NCI-H2227 (cell line): Measurements from ENCODE around the gene CRYBA1.
"Not testable (repeated sequence)": the region's sequence is repeated elsewhere in the genome, so short reads cannot be mapped to it uniquely, and the experiment has no call there.

Experiments
- DNase-seq: peaks from one replicate; lab custom pipeline; 2025; ENCODE audit not compliant: unreplicated experiment; lab: John Stamatoyannopoulos, UW

The CRYBA1 gene, protein sequence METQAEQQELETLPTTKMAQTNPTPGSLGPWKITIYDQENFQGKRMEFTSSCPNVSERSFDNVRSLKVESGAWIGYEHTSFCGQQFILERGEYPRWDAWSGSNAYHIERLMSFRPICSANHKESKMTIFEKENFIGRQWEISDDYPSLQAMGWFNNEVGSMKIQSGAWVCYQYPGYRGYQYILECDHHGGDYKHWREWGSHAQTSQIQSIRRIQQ

DNA sequence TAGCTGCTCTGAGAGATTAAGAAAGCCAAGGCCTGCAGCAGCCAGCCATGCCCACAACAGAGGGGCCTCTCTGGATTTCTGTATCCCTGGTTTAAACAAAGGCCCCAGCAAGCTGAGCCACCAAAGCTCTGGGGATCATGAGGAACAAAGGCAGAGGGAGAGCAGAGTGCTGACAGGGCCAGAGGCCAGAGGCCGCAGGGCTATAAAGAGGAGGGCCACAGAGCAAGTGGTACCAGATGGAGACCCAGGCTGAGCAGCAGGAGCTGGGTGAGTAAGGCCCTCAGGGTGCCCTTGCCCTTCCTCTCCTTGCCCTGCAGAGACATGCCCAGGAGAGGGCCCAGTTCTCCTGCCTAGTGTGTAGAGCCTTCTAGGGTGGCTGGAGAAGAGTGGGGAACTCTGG is at the start of gene CRYBA1:
TSS of gene CRYBA1 (plus strand) at position 232 of the 400 bp plus-strand sequence. CDS start at position 237, 5 bp downstream.
- no peak for DNase-seq

DNA sequence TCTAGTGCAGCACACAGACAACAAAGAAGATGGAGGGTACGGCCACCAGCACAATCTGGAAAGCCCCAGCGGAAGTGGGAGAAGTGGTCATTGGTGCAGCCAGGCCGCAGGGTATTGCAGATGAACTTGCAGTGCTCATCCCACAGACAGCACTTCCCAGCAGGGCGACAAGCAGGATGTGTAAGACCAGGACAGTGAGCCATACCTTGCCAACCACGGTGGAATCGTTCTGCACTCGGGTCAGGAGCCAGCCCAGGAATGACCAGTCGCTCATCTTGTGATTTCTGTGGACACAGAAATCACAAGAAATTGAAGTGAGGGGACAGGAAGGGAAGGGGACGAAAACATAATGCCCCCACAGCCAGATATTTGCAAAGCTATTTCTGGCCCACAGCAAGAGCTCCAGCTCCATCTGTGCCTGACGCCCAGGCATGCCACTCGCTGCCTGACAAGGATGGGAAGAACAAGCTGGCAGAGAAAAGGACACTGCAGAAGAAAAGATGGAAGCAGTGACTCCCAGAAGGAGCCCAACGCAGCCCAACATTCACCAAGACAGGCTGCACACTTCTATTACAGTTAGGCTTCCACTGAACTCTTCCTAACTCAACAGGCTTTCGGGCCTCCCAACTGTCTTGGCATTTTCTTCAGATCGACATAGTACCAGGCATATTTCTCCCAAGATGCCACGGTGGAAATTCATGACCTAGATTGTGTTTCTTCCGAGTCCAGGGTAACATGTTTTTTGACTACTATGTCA is 49.0 kb upstream of the CRYBA1 start:
- DNase-seq: no peak

DNA sequence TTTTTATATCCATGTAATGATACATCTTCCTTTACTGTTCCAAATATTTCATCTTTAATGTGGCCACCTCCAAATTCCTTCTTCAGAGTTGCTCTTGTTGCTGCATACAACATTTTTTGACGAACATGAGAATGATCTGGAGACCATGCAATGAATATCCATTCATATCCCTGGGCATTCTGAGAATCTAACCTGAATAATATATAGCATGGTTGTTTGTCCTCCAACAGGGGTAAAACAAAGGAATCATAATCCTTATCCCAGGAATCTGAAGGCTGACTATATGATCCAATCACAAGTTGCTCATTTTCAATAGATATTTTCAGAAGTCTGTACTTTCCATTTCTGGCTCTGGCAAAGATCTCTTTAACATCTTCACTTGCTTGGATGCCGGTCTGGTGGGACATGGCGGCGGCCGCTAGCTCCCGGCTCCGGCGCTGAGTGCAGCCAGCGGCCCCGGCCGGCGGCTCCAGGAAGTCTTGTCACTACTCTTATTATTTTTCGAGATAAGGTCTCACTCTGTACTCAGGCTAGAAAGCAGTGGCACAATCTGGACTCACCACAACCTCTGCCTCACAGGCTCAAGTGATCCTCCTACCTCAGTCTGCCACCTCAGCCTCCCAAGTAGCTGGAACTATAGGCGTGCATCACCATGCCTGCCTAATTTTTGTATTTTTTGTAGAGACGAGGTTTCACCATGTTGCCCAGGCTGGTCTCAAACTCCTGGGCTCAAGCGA is 42.4 kb upstream of the CRYBA1 start:
- peak; percentile 15 for DNase-seq

DNA sequence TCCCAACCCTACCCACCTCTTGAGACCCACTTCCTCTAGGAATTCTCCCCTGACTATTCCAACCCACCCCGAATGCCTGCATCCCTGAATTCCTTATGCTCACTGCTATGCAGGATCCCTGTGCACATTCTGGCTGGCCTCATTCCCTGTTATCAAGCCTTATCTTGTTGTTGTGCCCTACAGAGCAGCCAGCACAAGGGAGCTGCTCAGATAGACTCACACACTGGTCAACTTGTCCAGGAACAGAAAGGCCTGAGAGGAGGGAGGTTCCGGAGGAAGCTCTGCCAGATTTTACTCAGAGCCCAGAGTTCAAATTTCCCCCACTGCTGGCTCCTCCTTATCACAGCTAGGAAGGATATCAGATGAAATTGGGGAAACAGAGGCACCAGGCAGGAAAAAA is 41.6 kb upstream of the CRYBA1 start:
- DNase-seq: no peak

DNA sequence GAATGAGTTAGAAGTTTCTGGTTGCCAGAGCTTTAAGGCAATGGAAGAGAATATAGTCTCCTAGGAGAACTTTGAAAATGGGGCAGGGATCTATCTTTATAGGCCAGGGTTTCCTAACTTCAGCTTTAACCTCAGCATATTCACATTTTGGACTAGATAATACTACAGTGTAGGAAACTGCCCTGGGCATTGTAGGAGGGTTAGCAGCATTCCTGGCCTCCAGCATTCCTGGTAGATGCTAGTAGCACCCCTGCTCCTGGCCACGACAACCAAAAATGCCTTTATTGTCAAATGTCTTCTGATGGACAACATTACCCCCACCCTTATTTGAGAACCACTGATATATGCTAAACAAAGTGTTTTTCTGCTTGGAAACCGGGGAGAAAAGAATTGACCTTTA is 38.7 kb upstream of the CRYBA1 start:
- DNase-seq: no peak

DNA sequence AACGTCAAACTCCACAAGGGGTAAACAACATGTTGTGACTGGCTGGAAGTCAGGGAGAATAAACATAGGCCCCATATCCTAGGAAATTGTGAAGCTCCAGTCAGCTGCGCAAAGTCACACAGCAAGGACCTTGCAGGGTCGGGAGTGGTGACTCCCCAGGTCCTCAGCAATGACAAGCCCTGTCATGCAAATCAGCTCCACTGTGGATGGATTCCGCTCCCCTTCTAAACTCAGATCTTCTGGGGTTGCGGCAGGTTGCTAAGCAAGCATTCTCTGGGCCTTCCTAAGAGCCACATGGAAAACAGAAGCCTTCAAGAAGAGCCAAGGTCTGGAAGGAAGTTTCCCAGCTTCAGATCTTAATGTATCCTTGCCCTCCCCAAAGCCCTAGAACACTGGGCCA is 37.6 kb upstream of the CRYBA1 start:
- DNase-seq: no peak

DNA sequence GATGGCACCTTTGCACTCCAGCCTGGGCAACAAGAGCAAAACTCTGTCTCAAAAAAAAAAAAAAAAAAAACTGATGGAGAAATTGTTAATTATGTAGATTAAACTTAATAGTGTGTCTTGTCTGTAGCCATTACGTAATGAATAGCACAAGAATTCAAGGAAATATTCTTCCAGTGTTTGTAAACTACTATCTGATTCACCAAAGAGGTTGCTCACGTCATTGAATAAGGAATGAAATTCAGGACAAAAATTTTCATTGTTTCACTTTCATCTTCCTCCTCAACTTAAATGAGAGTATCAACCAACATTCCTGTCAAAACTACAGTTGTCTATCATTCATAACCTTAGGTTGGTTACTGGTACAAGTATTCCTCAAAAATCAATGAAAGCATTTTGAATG is 35.8 kb upstream of the CRYBA1 start:
- no peak for DNase-seq

DNA sequence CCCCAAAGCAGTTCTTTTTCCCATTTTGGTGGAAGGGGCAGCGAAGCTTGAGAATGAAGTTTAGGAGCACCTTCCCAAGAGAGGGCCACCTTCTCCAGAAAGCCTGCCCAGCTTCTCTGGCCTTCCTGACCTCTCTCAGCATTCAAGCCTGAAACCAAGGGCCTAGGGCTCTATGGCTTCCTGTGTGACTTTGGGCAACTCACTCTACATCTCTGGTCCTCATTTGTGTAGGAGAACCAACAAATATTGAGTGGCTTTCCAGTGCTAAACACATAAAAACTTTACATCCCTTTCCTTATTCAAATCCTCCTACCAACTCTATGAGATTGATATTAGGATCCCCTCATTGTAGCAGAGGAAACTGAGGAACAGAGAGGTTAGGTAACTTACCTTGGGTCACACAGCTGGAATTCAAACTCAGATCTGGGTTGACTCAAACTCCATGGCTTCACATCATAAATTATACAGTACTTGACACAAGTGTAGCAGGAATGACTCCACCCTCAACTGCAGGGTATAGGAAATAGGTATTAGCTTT is 34.5 kb upstream of the CRYBA1 start:
- no peak for DNase-seq

DNA sequence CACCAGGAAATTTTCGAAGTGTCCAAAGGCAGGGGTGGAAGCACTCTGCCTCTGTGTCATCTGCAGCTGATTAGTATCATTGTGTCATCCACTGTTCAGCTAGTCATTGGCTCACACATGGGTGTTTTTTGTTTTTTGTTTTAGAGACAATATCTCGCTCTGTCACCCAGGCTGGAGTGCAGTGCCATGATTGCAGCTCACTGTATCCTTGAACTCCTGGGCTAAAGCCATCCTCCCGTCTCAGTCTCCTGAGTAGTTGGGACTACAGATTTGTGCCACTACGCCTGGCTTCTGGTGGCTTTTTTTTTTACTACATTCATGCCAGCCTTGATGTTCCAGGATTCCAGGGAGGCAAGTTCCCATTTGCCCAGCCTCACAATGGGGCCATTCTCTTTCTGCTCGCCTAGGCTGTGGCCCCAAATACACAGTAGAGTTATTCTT is 34.0 kb upstream of the CRYBA1 start:
- no peak for DNase-seq

DNA sequence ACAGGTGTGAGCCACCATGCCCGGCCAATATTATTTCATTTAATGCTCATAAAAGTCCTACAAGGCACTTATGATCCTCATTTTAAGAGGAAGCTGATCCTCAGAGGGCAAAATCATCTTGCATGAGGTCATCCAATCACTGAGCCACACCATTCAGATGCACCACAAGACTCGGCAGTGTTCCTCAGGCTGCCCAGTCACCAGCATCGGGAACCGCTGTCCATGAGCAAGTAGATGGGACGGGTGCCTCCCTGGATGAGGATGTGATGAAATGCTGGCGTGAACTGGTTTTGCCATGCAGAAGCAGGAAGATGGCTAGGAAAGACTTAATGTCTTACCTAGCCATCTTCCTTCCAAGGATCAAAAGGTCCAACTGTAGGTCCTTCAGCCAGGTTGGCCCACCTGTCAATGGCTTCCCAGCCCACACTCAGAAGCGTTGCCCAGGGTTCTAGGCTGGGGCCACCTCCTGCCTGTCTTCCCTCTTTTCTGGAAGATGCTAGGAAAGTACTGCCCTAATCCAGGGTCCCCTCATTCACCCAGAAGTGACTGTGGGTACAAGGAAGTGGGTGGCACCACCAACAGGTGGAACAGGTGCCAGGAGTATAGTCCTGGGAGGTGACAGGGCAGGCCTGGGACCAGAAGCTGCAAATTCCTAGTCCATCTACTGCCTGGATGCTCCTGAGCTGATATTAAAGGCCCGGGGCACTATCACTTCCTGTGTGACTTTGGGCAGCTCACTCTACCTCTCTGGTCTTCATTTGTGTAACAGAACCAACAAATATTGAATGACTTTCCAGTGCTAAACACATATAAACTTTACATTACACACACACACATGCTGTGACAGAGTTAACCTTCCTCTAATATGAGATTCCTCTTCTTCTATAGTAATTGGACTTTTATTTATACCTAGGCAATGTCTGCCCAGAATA is 32.2 kb upstream of the CRYBA1 start:
- DNase-seq: no peak

DNA sequence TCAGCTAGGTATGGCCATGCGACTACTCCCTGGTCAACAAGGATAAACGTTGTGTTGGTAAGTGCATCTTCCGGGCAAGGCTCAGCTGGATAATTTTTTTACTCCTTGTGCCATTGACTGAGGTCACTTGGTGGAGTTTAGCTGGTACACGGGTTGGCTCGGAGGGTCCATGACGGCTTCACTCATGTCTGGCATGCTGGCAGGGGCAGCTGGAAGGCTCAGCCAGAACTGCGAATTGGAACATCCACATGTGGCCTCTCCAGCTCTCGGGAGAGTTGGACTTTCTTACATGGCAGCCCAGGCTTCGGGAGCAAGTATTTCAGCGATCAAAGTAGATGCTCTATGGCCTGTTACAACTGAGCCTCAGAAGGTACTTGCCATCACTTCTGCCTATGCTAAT is 31.5 kb upstream of the CRYBA1 start:
- DNase-seq: no peak

DNA sequence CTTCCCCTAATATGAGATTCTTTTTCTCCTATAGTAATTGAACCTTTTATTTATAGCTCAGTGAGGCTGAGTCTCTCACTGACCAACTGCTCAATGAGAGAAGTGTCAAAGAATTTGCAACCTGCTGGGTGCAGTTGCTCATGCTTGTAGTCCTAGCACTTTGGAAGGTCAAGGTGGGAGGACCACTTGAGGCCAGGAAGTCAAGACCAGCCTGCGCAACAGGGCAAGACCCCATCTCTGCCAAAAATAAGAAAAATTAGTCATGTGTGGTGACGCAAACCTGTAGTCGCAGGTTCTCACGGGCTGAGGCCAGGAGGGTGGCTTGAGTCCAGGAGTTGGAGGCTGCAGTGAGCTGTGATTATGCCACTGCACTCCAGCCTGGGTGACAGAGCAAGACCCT is 30.9 kb upstream of the CRYBA1 start:
- DNase-seq: no peak

DNA sequence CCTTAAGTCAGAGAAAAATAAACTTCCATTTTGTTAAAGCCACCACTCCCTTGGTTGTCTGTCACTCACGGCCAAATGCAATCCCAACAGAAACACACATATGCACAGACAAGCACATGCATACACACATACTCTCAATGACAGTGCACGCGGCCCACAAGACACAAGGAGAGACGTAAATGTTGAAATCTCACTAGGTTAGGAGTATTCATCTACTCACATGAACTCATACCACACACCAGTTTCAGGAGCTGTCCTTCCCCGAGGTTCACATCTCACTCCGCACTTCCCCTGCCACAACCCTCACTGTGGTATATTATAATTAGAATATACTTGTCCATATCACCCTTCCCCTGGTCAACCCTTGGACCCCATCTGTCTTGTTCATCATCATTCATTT is 30.5 kb upstream of the CRYBA1 start:
- no peak for DNase-seq

DNA sequence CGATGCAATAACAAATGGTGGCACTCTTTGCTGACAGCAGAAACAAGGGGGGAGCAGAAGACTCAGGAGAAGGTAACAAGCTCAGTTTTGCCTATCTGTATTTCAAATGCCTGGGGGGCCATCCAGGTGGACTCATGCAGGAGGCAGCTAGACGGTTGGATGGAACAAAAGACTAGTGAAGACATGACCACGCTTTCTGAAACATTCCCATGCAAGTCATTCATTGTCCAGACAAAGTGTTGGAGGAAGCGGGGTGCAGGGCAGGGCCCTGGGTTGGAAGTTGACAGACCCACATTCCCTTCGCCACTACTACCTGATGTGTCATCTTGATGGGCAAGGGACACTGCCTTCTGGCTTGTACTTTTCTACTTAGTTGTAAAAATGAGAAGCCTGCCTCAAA is 29.8 kb upstream of the CRYBA1 start:
- DNase-seq: no peak

DNA sequence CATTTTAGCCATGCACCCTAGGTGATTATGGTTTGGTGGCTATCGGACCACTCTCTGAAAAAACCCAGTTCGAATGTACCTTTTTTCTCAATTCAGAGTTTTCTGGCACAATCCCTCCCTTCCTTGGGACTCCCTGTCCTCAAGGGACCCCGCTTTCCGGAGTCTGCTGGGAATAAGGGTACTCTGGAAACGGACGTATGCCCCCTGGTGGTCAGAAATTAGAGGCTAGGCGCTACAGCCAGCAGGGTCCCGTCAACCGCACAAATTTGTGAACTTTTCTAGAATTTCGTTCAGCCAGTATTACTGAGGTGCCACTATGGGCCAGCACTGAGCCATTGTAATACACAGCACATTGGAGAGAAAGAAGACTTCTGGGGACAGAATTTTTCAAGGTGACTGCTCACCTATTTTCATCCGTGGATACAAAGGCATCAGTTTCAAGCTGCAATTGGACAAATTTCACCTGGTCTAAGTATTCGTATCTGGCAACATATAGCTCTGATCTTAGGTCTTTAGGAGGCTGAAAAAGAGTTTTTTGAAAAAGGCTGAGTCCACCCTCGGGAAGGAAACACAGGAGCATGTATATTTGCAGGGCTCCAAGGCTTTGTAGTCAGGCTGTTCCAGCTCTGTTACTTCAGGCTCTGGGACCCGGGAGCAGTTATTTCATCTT is 27.1 kb upstream of the CRYBA1 start:
- peak; percentile 77 for DNase-seq

DNA sequence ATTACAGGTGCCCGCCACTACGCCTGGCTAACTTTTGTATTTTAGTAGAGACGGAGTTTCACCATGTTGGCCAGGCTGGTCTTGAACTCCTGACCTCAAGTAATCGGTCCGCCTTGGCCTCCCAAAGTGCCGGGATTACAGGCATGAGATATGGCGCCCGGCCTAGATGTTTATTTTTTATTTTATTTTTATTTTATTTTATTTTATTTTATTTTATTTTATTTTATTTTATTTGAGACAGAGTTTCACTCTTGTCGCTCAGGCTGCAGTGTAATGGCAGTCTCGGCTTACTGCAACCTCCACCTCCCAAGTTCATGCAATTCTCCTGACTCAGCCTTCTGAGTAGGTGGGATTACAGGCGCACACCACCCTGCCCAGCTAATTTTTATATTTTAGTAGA is 25.3 kb upstream of the CRYBA1 start:
- not testable (repeated sequence) for DNase-seq

DNA sequence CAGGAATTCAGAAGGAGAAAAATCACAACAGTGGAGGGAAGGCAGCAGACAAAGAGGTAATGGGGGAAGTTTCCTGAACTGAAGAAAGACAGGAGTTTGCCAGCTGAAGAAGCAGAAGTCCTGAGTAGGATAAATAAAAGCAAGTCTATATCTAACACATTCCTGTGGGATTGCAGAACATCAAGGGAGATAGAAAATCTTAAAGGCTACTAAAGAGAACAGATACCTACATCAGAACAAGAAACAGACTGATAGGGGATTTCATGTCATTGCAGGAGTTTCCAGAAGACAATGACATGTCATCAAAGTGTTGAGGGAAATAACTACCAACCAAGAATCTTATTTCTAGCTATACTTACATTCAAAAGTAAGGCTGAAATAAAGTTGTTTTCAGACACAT is 21.3 kb upstream of the CRYBA1 start:
- DNase-seq: no peak

DNA sequence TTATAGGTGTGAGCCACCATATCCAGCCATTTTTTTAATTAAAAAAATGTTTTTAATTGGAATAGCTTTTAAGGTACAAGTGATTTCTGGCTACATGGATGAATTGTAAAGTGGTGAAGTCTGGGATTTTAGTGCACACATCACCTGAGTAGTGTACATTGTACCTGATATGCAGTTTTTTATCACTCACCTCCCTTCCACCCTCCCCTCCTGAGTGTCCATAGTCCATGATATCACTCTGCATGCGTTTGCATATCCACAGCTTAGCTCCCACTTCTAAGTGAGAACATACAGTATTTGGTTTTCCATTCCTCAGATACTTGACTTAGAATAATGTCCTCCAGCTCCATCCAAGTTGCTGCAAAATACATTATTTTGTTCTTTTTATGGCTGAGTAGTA is 13.4 kb upstream of the CRYBA1 start:
- DNase-seq: no peak

DNA sequence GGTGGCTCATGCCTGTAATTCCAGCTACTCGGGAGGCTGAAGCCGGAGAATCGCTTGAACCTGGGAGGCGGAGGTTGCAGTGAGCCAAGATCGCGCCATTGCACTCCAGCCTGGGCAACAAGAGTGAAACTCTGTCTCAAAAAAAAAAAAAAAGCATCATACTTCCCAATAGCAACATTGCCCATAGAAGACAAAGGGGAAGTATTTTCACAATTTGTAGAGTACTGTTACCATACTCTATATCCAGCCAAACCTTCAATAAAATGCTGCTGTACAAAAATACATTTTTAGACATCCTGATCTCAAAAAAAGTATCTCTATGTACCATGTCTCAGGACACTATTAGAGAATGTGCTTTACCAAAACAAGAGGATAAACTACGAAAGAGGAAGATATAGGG is 11.7 kb upstream of the CRYBA1 start:
- DNase-seq: not testable (repeated sequence)

DNA sequence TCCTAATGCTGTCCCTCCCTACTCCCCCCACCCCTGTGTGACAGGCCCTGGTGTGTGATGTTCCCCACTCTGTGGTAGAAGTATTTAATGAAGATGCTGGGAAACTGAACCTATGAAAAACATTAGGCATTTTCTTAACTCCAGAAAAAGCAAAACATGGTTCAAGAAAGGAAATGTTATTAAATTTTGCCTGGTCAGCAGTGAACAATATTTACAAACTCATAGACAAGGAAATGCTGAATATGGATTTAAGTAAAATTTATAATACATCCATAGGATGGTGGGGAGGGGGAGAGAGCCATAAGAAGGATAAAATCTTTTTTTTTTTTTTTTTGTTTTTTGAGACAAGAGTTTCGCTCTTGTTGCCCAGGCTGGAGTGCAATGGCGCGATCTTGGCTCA is 10.8 kb upstream of the CRYBA1 start:
- no peak for DNase-seq
